HCT116 (cell line): ENCODE measurements around the gene MFGE8. TPM values are rescaled to one million over a fixed set of nuclear protein-coding genes. Genes with fewer than 3 reads are reported as not detected.

Experiments used
- ATAC-seq: fragments of 200-7000 bp; cut with Tn5 transposase; 2 replicates; pipeline ENCODE4 v1.9.1; 2020; ENCODE audit warnings: mild to moderate bottlenecking, moderate library complexity
- BruUV-seq: library from RNA; stranded (reverse); fragments of 400-500 nt; replicated peaks from 2 replicates; lab custom pipeline; 2021; lab: Mats Ljungman, UMichigan
- CTCF ChIA-PET: fragments of 300-600 bp; sonication (Branson Sonifier 250); formaldehyde crosslinking; loops from one replicate; lab custom pipeline; 2021; ENCODE audit warnings: antibody characterized with exemption; lab: Charles Lee
- POLR2A ChIA-PET: fragments of 300-600, 350-600 bp; sonication (Branson Sonifier 250); formaldehyde crosslinking; loops from one replicate; lab custom pipeline; 2021; ENCODE audit warnings: antibody characterized with exemption; lab: Charles Lee
- RAD21 ChIA-PET, 2 experiments: fragments of 300-600 bp; sonication (Branson Sonifier 250); formaldehyde crosslinking; loops; one replicate each; lab custom pipeline; 2023; ENCODE audit warnings: low total read pairs in 2 of 2; ENCODE audit not compliant: uncharacterized antibody in 2 of 2, unreplicated experiment in 2 of 2, low non-redundant PET in 1 of 2; lab: Charles Lee
- DNase-seq: peaks from one replicate; pipeline ENCODE4 v3.0.0-alpha.2; 2010; ENCODE audit warnings: low read depth, low spot score
- H2AFZ ChIP-seq: fragments of 200-600 bp; shearing (Covaris generic), sonication (generic); 2 replicates; pipeline ENCODE4 v1.6.1; 2017; ENCODE audit warnings: low read depth, mixed run types, mixed read lengths, antibody characterized with exemption, low read length; ENCODE audit not compliant: poor library complexity, severe bottlenecking
- H3K27ac ChIP-seq: 2 replicates; pipeline ENCODE4 v1.5.1; 2012; ENCODE audit warnings: low read depth, low read length
- H3K27me3 ChIP-seq: fragments of 200-600 bp; sonication (generic); 2 replicates; pipeline ENCODE4 v1.6.1; 2016; ENCODE audit warnings: mixed run types, low read length, mixed read lengths; ENCODE audit not compliant: insufficient read depth
- H3K36me3 ChIP-seq, 2 experiments: fragments of 200-500 bp in 1 of 2; fragments of 200-600 bp in 1 of 2; sonication (Bioruptor generic) in 1 of 2; sonication (generic) in 1 of 2; 2 replicates each; pipeline versions ENCODE4 v1.5.1 to v1.6.1; 2014 to 2016; ENCODE audit warnings: low read length in 2 of 2, inconsistent platforms in 1 of 2, mixed read lengths in 1 of 2, mixed run types in 1 of 2; ENCODE audit not compliant: insufficient read depth in 2 of 2, control insufficient read depth in 1 of 2
- H3K4me1 ChIP-seq, 2 experiments: fragments of 200-600 bp in 1 of 2; sonication (generic) in 1 of 2; 2 replicates each; pipeline versions ENCODE4 v1.5.1 to v1.6.1; 2012 to 2017; ENCODE audit warnings: low read length in 2 of 2, inconsistent platforms in 1 of 2, mild to moderate bottlenecking in 1 of 2, mixed read lengths in 1 of 2, mixed run types in 1 of 2, moderate library complexity in 1 of 2; ENCODE audit not compliant: insufficient read depth in 2 of 2, control insufficient read depth in 1 of 2
- H3K4me2 ChIP-seq: fragments of 200-600 bp; sonication (generic); 2 replicates; pipeline ENCODE4 v1.6.1; 2017; ENCODE audit warnings: mixed run types, low read length, mixed read lengths
- H3K4me3 ChIP-seq, 2 experiments: fragments of 200-600 bp in 1 of 2; sonication (generic) in 1 of 2; replicated peaks in 1 of 2; 2 replicates each; pipeline ENCODE4 v1.5.1; 2011 to 2016; ENCODE audit warnings: low read length in 2 of 2, control low read depth in 1 of 2, low read depth in 1 of 2, mild to moderate bottlenecking in 1 of 2, mixed read lengths in 1 of 2, mixed run types in 1 of 2
- H3K79me2 ChIP-seq: fragments of 200-600 bp; sonication (generic); 2 replicates; pipeline ENCODE4 v1.6.1; 2017; ENCODE audit warnings: mild to moderate bottlenecking, mixed run types, low read length, moderate library complexity, mixed read lengths; ENCODE audit not compliant: insufficient read depth
- H3K9ac ChIP-seq: fragments of 200-600 bp; sonication (generic); 2 replicates; pipeline ENCODE4 v1.6.1; 2016; ENCODE audit warnings: low read length, mixed read lengths
- H3K9me2 ChIP-seq: fragments of 200-600 bp; sonication (generic), shearing (Covaris generic); 2 replicates; pipeline ENCODE4 v1.6.1; 2017; ENCODE audit warnings: mixed run types, mild to moderate bottlenecking, moderate library complexity; ENCODE audit not compliant: insufficient read depth
- H3K9me3 ChIP-seq, 2 experiments: fragments of 200-500 bp in 1 of 2; fragments of 200-600 bp in 1 of 2; sonication (Bioruptor generic) in 1 of 2; sonication (generic) in 1 of 2; 2 replicates each; pipeline ENCODE4 v1.6.1; 2014 to 2017; ENCODE audit warnings: low read length in 2 of 2, mixed read lengths in 2 of 2, inconsistent platforms in 1 of 2, low read depth in 1 of 2, mild to moderate bottlenecking in 1 of 2, mixed run types in 1 of 2, moderate library complexity in 1 of 2; ENCODE audit not compliant: control insufficient read depth in 1 of 2, insufficient read depth in 1 of 2
- H4K20me1 ChIP-seq: fragments of 200-600 bp; sonication (generic), shearing (Covaris generic); 2 replicates; pipeline ENCODE4 v1.6.1; 2017; ENCODE audit warnings: mixed run types, mild to moderate bottlenecking, moderate library complexity; ENCODE audit not compliant: insufficient read depth
- CTCF ChIP-seq, 3 experiments: fragments of 200-600 bp in 1 of 3; sonication (generic) in 1 of 3; IDR thresholded peaks in 2 of 3; conservative IDR thresholded peaks in 1 of 3; 2 replicates each; pipeline ENCODE4 v1.5.1; 2012 to 2017; ENCODE audit warnings: low read depth in 2 of 3, low read length in 2 of 3, antibody characterized with exemption in 1 of 3, borderline replicate concordance in 1 of 3, control low read depth in 1 of 3, mild to moderate bottlenecking in 1 of 3, mixed read lengths in 1 of 3, mixed run types in 1 of 3, moderate library complexity in 1 of 3; ENCODE audit not compliant: insufficient read depth in 1 of 3
- MAX ChIP-seq: IDR thresholded peaks from 2 replicates; pipeline ENCODE4 v1.6.1; 2012
- REST ChIP-seq: IDR thresholded peaks from 2 replicates; pipeline ENCODE4 v1.6.1; 2012; ENCODE audit warnings: low read depth
- SRF ChIP-seq: IDR thresholded peaks from 2 replicates; pipeline ENCODE4 v1.6.1; 2012; ENCODE audit warnings: low read depth
- intact Hi-C: fragments of 100-400 bp; cut with micrococcal nuclease; formaldehyde crosslinking; loops from 2 replicates; pipeline ENCODE4 v1.10.0; 2022
- total RNA-seq: library from RNA; stranded (reverse); gene quantifications from one replicate; pipeline ENCODE4 v1.2.1, GENCODE V29; 2021; ENCODE audit not compliant: unreplicated experiment

MFGE8 gene
- total RNA-seq, 1 experiment from 2014 or later = 70.7 TPM

- Histone ChIP-seq H2AFZ (no peak overlapping the region), H3K9me2 (no peaks in the 10 kb centered on the region), H4K20me1 (no peaks in the 10 kb centered on the region), H3K9ac (no peak overlapping the region), H3K36me3 (no peaks in the 10 kb centered on the region), H3K4me3 (no peak overlapping the region), H3K27me3 (peaks cover 14% of the 10 kb centered on the region; the same call in 1 of the 2 replicates), H3K27ac (no peak overlapping the region), H3K4me1 (no peaks in the 10 kb centered on the region), H3K4me2 (no peak overlapping the region), H3K9me3 (no peaks in the 10 kb centered on the region), H3K79me2 (no peaks in the 10 kb centered on the region)
- ChIA-PET POLR2A (no interaction called here), CTCF (interaction anchor here (1.3 kb wide), 1 partner anchor 16 kb away, joined by 4 read pairs; no protein-coding TSS in a partner anchor), RAD21 (no interaction called here)
- intact Hi-C loops = no loop called here
- no TSS peak for BruUV-seq
- ATAC-seq = no peak
- TF ChIP-seq CTCF (IDR thresholded peaks at IDR 0.05 in 2 of 3, conservative IDR thresholded peaks at IDR 0.05 in 1 of 3; ENCODE audit: borderline replicate concordance in 1 of 3, insufficient read depth in 1 of 3, low read depth in 2 of 3, low read length in 2 of 3) (no peak), MAX (no peak), REST (no peak), SRF (no peak)
- no peak for DNase-seq
Measured at GRCh38 chr15:88863412-88863811, 49.8 kb downstream of the MFGE8 start.
